HTR-8/SVneo (cell line): Measurements from ENCODE around the gene ACYP2.
A peak's percentile ranks its signal among the peaks of the same experiment; 100 is the strongest.
"Not testable (repeated sequence)": the region's sequence is repeated elsewhere in the genome, so short reads cannot be mapped to it uniquely, and the experiment has no call there.

ENCODE experiments used
- DNase-seq: peaks from one replicate; pipeline ENCODE4 v3.0.0; 2011; ENCODE audit warnings: low spot score, mixed read lengths; ENCODE audit not compliant: insufficient read length
- FAIRE-seq: peaks from 2 replicates; lab custom pipeline; 2011; peaks lifted over from hg19 to GRCh38; lab: Jason Lieb, UNC

Gene ACYP2

DNA sequence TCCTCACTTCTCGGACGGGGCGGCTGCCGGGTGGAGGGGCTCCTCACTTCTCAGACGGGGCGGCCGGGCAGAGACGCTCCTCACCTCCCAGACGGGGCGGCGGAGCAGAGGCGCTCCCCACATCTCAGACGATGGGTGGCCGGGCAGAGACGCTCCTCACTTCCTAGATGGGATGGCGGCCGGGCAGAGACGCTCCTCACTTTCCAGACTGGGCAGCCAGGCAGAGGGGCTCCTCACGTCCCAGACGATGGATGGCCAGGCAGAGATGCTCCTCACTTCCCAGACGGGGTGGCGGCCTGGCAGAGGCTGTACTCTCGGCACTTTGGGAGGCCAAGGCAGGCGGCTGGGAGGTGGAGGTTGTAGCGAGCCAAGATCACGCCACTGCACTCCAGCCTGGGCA lies 19.3 kb upstream of the ACYP2 start:
- not testable (repeated sequence) for FAIRE-seq, DNase-seq

- no peak for FAIRE-seq
- no peak for DNase-seq
Observed at GRCh38 chr2:54097124-54097523, 18.3 kb upstream of the ACYP2 start.

DNA sequence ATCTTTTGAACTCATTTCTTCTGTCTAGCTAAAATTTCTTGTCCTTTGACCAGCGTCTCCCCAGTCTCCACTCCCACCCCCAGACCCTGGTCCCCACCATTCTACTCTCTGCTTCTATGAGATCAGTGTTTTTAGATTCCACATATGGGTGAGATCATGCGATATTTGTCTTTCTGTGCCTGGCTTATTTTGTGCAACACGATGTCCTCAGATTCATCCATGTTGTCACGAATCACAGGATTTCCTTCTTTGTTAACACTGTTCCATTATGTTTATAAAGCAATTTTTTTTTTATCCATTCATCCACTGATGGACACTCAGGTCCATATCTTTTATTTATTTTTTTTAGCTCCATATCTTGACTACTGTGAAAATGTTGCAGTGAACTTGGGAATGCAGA lies 16.0 kb upstream of the ACYP2 start:
- FAIRE-seq (no peak), DNase-seq (no peak)

- FAIRE-seq (no peak), DNase-seq (no peak)
Observed at GRCh38 chr2:54099829-54100585, 15.4 kb upstream of the ACYP2 start.

DNA sequence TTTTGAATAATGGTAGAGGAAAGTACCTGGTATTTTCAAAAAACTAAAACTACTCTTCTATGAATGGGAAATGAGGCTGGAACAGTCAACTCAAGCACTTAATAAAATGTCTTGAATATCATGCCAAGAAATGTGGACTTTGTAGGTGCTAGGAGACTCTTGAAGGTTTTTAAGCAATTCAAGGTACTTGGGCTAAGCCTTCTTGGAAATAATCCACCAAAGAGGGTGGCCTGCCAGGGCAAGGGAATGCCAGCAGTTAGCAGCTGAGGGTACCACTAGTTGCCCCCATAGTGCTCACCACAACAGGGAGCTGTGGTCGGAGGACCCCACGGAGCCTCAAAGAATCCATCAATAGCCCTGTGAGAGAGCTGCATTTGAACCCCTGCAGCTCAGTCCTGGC lies 14.6 kb upstream of the ACYP2 start:
- DNase-seq (no peak), FAIRE-seq (no peak)

DNA sequence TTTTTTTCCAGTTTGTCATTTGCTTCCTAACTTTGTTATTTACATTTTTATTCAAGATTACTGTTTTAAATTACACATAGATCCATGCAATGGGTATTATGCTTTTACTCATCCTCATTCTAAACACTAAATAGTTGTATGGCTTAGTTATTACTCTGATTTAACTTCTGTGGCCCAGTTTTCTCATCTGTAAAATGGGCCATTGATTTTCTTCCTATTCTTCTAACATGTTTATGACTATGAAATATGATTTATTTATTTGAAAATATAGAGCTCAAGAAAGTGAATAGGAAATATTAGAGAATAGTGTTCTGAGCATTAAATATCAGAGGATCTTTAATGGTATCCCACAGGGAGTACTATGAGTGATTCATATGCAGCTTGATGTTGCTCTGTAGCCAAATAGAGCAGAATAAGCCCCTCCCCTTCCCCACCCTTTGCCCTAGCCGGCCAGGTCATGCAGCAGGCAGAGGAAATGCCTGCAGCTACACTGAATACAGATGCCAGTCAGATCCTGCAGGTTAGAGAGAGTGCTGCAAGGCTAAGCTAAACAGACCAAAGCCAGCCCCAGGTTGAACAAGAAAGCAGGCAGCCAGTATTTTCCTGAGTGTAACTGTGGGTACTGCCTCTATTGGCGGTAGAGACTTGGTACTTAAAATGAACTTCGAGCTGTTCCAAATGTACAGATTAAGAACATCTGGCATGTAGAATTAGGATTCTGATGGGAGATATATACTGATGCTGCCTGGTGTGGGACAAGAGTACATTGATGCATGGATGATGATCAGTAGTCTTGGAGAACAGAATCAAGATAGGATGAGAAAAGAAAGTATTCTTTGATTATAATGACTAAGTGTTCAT lies 11.7 kb upstream of the ACYP2 start:
- DNase-seq (peak; percentile 73), FAIRE-seq (peak; percentile 26)

GRCh38 chr2:54106631-54107454 lies 8.6 kb upstream of the ACYP2 start:
- peak; percentile 60 for DNase-seq

DNA sequence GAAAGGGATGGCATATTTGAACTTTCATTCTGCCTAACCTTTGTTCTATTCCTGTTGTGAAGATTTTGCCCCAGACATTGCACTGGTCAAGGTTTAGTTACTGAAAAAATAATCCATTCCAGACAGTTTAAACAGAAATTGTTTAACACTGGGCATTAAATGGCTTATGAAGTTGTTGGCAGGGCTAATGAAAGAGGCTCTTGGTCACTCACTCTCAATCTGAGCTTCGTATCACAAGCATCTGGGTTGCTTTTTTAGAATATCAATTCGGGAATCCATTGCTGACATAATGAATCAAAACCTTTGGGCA lies 8.0 kb upstream of the ACYP2 start:
- FAIRE-seq (no peak), DNase-seq (no peak)

More at GRCh38 chr2:54106631-54107454, 8.6 kb upstream of the ACYP2 start:
- FAIRE-seq, result no peak

GRCh38 chr2:54107903-54108615 lies 7.4 kb upstream of the ACYP2 start:
- DNase-seq (no peak), FAIRE-seq (no peak)

- FAIRE-seq (no peak), DNase-seq (no peak)
Observed at GRCh38 chr2:54109848-54110247, 5.6 kb upstream of the ACYP2 start.

DNA sequence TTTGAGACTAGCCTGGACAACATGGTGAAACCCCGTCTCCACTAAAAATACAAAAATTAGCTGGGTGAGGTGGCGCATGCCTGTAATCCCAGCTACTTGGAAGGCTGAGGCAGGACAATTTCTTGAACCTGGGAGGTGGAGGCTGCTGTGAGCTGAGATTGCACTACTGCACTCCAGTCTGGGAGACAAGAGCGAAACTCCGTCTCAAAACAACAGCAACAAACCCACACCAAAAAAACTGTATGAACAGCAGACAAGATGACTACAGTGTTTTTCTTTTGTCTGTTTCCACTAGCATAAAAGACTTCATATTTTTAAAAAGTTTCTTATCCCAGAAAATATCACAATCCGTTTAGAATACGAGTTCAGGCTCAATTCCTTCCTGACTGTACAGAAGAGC lies 936 bp upstream of the ACYP2 start:
- not testable (repeated sequence) for FAIRE-seq, DNase-seq

GRCh38 chr2:54114936-54115283 lies 505 bp upstream of the ACYP2 start:
- no peak for DNase-seq
- no peak for FAIRE-seq

GRCh38 chr2:54116598-54116997 lies 1.2 kb downstream of the ACYP2 start:
- FAIRE-seq, DNase-seq: not testable (repeated sequence)

- DNase-seq (no peak), FAIRE-seq (no peak)
Observed at GRCh38 chr2:54120950-54121349, 5.5 kb downstream of the ACYP2 start.

GRCh38 chr2:54122171-54122935 lies 6.9 kb downstream of the ACYP2 start:
- FAIRE-seq (no peak), DNase-seq (no peak)

DNA sequence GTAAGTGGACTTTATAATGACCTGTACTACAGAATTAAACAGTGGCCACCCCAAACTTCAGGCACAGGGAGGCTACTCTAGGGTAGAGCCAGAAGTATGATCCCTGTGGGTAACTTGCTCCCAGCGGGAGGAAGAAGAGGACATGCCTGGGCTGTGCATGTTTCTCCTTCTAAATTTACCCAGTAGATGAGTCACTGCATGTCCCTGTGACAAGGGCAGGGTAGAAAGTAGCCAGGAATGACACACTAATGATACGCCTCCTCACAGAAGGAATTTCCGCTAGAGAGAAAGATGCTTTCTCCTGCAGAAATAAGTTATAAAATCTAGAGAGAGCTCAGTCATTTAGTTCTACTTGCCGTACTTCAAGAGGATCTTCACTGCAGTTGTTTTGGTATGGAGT lies 7.5 kb downstream of the ACYP2 start:
- DNase-seq (peak; percentile 59), FAIRE-seq (peak; percentile 76)

- not testable (repeated sequence) for DNase-seq, FAIRE-seq
Observed at GRCh38 chr2:54127174-54127573, 11.8 kb downstream of the ACYP2 start.

DNA sequence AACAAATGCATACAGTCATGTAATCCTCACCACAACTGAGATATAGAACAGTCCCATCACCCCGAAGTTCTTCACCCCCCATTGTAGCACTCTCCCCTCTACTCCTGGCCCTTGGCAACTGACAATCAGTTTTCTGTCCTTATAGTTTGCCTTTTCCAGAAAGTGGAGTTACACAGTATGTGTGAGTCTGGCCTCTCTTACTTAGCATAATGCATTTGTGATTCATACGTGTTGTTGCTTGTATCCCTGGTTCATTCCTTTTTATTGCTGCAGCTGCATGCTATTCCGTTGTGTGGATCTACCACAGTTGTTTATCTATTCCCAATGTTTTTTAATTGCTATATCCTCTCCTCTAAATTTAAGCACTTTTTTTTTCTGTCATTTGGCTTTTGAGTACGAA lies 17.6 kb downstream of the ACYP2 start:
- no peak for FAIRE-seq
- DNase-seq, result no peak

DNA sequence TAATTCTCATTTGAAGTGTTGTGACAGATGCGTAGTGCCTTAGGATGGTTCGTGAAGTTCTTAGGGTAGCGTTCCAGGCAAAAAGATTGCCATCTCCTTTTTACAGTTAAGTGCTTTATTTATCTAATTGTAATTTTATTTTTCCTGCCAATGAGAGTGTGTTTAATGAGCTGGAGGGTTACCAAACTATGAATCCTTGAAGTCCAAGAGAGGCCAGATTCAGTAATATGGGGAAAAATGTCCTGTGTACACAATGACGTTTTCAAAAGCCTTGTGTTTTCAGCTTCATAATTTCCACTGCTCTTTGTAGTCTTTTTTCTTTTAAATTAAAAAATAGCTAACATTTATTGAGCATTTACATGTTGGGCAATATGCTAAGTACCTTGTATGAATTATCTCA lies 23.8 kb downstream of the ACYP2 start:
- no peak for DNase-seq
- FAIRE-seq, result peak; percentile 16
